ENCODE measurements around the gene PLXNC1.

DNA sequence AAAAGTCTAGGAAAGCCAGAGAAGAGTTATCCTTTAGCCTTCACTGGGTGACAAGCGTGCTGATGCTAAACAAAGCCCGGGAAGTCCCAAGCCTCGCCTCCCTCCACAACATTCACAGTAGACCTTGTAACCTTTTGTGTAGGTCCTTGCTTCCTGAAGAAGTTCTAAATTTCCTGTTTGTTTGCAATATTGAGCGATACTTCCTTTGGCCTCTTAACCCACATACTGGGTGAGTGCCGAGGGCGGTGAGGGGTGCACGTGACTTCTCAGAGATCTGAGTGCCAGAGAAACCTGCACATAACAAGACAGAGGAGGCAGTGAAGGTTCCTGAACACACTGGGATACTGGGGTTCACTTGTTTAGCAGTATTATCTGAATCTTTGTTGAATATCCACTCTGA lies 134.3 kb downstream of the PLXNC1 start:
- TF ChIP-seq, protein P1, sequence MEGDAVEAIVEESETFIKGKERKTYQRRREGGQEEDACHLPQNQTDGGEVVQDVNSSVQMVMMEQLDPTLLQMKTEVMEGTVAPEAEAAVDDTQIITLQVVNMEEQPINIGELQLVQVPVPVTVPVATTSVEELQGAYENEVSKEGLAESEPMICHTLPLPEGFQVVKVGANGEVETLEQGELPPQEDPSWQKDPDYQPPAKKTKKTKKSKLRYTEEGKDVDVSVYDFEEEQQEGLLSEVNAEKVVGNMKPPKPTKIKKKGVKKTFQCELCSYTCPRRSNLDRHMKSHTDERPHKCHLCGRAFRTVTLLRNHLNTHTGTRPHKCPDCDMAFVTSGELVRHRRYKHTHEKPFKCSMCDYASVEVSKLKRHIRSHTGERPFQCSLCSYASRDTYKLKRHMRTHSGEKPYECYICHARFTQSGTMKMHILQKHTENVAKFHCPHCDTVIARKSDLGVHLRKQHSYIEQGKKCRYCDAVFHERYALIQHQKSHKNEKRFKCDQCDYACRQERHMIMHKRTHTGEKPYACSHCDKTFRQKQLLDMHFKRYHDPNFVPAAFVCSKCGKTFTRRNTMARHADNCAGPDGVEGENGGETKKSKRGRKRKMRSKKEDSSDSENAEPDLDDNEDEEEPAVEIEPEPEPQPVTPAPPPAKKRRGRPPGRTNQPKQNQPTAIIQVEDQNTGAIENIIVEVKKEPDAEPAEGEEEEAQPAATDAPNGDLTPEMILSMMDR (conservative IDR thresholded peaks at IDR 0.05): no peak
- no peak for TF ChIP-seq ZFX (IDR thresholded peaks at IDR 0.05)
